Measurements from ENCODE around the gene NRCAM. TPM values are rescaled to one million over a fixed set of nuclear protein-coding genes. Genes with fewer than 3 reads are reported as not detected.
A peak's percentile ranks its signal among the peaks of the same experiment; 100 is the strongest.

Gene NRCAM
- polyA plus RNA-seq, 2 of the 4 experiments (the other 2 are of a cell fraction) = 129 to 210 TPM

DNA sequence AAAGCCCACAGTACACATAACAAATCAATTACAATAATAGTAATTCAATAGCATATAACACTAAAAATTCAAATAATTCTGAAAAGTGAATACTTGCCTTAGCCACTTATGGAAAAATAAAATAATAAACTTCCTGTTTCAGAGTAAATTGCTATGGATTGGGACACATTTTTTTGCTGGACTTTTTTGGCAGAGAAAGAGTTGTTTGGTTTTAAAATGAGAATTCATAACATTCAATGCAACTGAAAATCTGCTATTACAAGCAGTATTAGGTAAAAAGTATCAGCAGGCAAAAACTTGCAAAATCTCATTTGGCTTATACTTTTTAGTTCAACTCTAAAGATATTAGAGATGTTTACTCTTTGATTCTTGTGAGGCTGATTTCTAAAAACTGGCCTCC lies 141.7 kb downstream of the NRCAM start (continued):
- TF ChIP-seq, protein P1, sequence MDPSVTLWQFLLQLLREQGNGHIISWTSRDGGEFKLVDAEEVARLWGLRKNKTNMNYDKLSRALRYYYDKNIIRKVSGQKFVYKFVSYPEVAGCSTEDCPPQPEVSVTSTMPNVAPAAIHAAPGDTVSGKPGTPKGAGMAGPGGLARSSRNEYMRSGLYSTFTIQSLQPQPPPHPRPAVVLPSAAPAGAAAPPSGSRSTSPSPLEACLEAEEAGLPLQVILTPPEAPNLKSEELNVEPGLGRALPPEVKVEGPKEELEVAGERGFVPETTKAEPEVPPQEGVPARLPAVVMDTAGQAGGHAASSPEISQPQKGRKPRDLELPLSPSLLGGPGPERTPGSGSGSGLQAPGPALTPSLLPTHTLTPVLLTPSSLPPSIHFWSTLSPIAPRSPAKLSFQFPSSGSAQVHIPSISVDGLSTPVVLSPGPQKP (IDR thresholded peaks at IDR 0.05; ENCODE audit: low read depth, low read length) = no peak
- no peak for TF ChIP-seq NPAS2 (CRISPR knock-in tag; IDR thresholded peaks at IDR 0.05; ENCODE audit: borderline replicate concordance)
- no peak for TF ChIP-seq CBX2 (IDR thresholded peaks at IDR 0.05; ENCODE audit: borderline replicate concordance, low read depth)

DNA sequence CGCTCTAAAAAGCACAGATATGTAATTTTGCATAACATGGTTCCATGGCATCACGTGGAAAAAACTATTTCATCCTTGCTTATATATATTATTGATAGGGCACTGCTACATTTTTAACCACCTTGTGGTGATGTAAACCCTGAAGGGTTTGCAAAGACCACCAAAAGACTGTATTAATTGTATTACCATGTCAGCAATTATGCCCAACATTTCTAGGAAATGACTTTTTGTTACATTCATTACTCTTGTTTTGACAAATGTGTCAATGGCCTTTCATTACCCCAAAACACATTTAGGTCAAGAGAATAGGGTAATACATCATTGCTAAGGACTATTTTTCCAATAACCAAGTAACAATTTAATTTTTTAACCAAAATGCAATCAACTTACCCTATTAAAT lies 142.2 kb downstream of the NRCAM start:
- TF ChIP-seq GATA3 (IDR thresholded peaks at IDR 0.05; ENCODE audit: borderline replicate concordance) (no peak), MAFK (IDR thresholded peaks at IDR 0.05; ENCODE audit: partially characterized antibody) (peak; percentile 57)
- POLR2A ChIA-PET = no interaction called here
- Histone ChIP-seq H3K9me3 (no peaks in the 10 kb centered on the region), H3K4me3 (no peak overlapping the region), H3K4me1 (peaks cover 39% of the 10 kb centered on the region), H3K4me2 (no peak overlapping the region), H3K27ac (no peak overlapping the region)
- CTCF ChIA-PET = no interaction called here
- whole genome bisulfite sequencing (ENCODE audit: missing lambda C conversion rate) = 92% methylated on average over 2 of the region's 2 CpGs
- ATAC-seq (no peak), FAIRE-seq (no peak), DNase-seq (ENCODE audit: low read depth in 1 of 2, low spot score in 1 of 2) (no peak)

DNA sequence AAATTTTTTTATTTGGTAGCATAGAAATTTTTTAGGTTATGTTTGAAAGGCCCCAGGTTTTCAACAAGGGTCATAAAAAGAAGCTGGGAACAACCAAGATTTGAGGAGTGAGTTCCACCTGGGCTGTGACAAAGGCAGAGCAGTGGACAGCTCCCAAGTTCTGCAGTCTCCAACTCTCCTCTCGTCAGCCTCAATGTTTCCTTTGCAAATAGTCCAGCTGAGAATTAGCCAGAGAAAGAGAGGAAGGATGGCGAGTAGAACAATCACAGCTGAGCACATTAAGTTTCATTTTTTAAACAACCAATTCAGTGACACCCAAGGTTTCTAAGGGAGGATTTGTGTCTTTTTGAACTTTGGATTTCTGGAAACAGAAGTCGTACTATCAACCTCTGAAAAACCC lies 143.2 kb downstream of the NRCAM start:
- TF ChIP-seq NFE2L2 (conservative IDR thresholded peaks at IDR 0.05; ENCODE audit: low read length) (no peak), FOSL2 (IDR thresholded peaks at IDR 0.05) (no peak), FOSL2 (CRISPR knock-in tag; IDR thresholded peaks at IDR 0.05) (no peak), GATA3 (IDR thresholded peaks at IDR 0.05; ENCODE audit: borderline replicate concordance) (no peak), MAZ (IDR thresholded peaks at IDR 0.05; ENCODE audit: borderline replicate concordance, low read depth, low read length) (no peak), NR3C1 (IDR thresholded peaks at IDR 0.05) (no peak), POLR2AphosphoS2 (conservative IDR thresholded peaks at IDR 0.05; ENCODE audit: low read length) (no peak), CHD4 (IDR thresholded peaks at IDR 0.05; ENCODE audit: borderline replicate concordance) (no peak), JUN (IDR thresholded peaks at IDR 0.05) (no peak), EHF (CRISPR knock-in tag; IDR thresholded peaks at IDR 0.05) (no peak), ESRRA (IDR thresholded peaks at IDR 0.05; ENCODE audit: borderline replicate concordance, low read length) (no peak)
- TF ChIP-seq, protein P2, sequence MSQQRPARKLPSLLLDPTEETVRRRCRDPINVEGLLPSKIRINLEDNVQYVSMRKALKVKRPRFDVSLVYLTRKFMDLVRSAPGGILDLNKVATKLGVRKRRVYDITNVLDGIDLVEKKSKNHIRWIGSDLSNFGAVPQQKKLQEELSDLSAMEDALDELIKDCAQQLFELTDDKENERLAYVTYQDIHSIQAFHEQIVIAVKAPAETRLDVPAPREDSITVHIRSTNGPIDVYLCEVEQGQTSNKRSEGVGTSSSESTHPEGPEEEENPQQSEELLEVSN (IDR thresholded peaks at IDR 0.05; ENCODE audit: borderline replicate concordance, low read depth) = no peak
- ChIA-PET CTCF (no interaction called here), POLR2A (no interaction called here)
- FAIRE-seq (no peak), ATAC-seq (no peak), DNase-seq (ENCODE audit: low read depth in 1 of 2, low spot score in 1 of 2) (no peak)
- Histone ChIP-seq H3K27ac (peak overlapping the region in 1 of 2 experiments; percentile 12; a peak in 1 of 6 replicates), H3K9me3 (no peaks in the 10 kb centered on the region), H3K4me3 (no peak overlapping the region), H3K4me2 (no peak overlapping the region), H3K4me1 (peaks cover 48% of the 10 kb centered on the region)
- 71% methylated on average over 3 of the region's 3 CpGs for WGBS (ENCODE audit: missing lambda C conversion rate)

DNA sequence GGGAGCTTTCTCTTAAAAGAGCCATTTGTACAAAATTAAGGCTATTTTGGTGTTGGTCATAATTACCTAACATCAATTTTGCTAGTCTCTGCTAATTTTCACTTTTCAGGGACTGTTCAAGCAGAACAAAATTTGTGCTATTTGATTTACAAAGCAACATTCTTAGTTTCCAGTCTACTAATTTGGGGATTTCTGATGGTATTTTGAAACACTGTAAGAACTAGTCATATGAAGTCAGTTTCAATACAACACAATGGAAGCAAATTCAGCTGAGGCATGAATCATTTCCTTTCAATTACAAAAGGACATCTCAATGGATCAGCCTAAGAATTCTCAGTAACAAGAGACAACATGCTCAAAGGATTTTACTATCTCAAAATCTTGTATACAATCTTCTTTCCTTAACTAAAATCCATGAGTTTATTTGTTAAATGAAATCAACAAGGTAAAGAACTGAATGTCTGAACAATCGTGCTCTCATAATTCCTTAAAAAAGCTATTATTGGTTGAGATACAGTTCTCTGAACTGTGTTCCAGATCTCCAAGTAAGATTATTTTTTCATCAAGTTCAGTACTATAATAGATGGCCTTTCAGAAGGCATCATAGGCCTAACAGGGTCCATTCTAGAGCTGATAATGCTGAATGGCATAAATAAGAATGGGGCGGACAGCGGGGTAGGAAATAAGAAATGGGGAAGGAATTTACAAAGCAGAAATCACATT lies 144.6 kb downstream of the NRCAM start:
- no peaks in the 10 kb centered on the region for H3K9me3 ChIP-seq
- no peak overlapping the region; the same call in 2 of the 3 replicates for H3K4me2 ChIP-seq
- ChIA-PET POLR2A (no interaction called here), CTCF (interaction anchor here (1.1 to 1.3 kb wide), 2 partner anchors 100 to 141 kb away, joined by 3 to 4 read pairs; no protein-coding TSS in a partner anchor)
- no peak for FAIRE-seq
- no peak for DNase-seq (ENCODE audit: low read depth in 1 of 2, low spot score in 1 of 2)
- 92% methylated on average over 3 of the region's 3 CpGs for WGBS (ENCODE audit: missing lambda C conversion rate)
- TF ChIP-seq ZFP36 (IDR thresholded peaks at IDR 0.05; ENCODE audit: borderline replicate concordance, partially characterized antibody) (no peak), RCOR1 (IDR thresholded peaks at IDR 0.05; ENCODE audit: low read depth, low read length) (no peak), POLR2A (IDR thresholded peaks at IDR 0.05; ENCODE audit: low read length) (no peak), MAFK (IDR thresholded peaks at IDR 0.05; ENCODE audit: partially characterized antibody) (no peak), CEBPB (IDR thresholded peaks at IDR 0.05) (no peak), SREBF2 (IDR thresholded peaks at IDR 0.05) (no peak), RNF2 (IDR thresholded peaks at IDR 0.05; ENCODE audit: borderline replicate concordance, low read depth) (no peak), JUNB (IDR thresholded peaks at IDR 0.05) (no peak)
- TF ChIP-seq, protein P3, sequence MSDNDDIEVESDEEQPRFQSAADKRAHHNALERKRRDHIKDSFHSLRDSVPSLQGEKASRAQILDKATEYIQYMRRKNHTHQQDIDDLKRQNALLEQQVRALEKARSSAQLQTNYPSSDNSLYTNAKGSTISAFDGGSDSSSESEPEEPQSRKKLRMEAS (IDR thresholded peaks at IDR 0.05) = no peak
- no peak overlapping the region for H3K4me3 ChIP-seq
- peak overlapping the region; percentile 12 to 56; a peak in 2 of 6 replicates for H3K27ac ChIP-seq
- H3K4me1 ChIP-seq = peaks cover 54% of the 10 kb centered on the region
- ATAC-seq = no peak
